K562 (cell line): ENCODE results near the gene SRRT. TPM values are rescaled to one million over a fixed set of nuclear protein-coding genes. Genes with fewer than 3 reads are reported as not detected.

Experiments used
- ARID3A ChIP-seq: IDR thresholded peaks from 2 replicates; pipeline ENCODE4 v1.6.1; 2012; ENCODE audit warnings: low read depth, low read length, improper control_type of control experiment, borderline replicate concordance
- BCL6 ChIP-seq: fragments of 250-450 bp; sonication (Bioruptor Pico); IDR thresholded peaks from 2 replicates; pipeline ENCODE4 v1.4.0; 2020
- BRF2 ChIP-seq: IDR thresholded peaks from 3 replicates; pipeline ENCODE4 v1.6.1; 2011; ENCODE audit warnings: borderline replicate concordance, mild to moderate bottlenecking; ENCODE audit not compliant: insufficient read length, insufficient read depth
- CCNT2 ChIP-seq: IDR thresholded peaks from 2 replicates; pipeline ENCODE4 v1.6.1; 2011; ENCODE audit warnings: borderline replicate concordance, low read depth, mild to moderate bottlenecking, moderate library complexity, mixed read lengths, low read length; ENCODE audit not compliant: insufficient read length; ENCODE audit errors: extremely low read depth
- ELK1 ChIP-seq: sonication (generic); formaldehyde crosslinking; IDR thresholded peaks from 2 replicates; pipeline ENCODE4 v1.8.1; 2022; ENCODE audit warnings: missing genetic modification reagents
- EWSR1 ChIP-seq: fragments of 450-650 bp; IDR thresholded peaks from 2 replicates; pipeline ENCODE4 v1.6.1; 2018; ENCODE audit warnings: borderline replicate concordance, mild to moderate bottlenecking, low read depth, moderate library complexity; ENCODE audit not compliant: partially characterized antibody
- GABPA ChIP-seq: fragments of 200-800 bp; sonication (Bioruptor generic); conservative IDR thresholded peaks from 2 replicates; pipeline ENCODE4 v1.6.1; 2016; ENCODE audit warnings: low read depth, missing genetic modification characterization, missing compliant biosample characterization
- HIVEP1 ChIP-seq: fragments of 250-450 bp; sonication (Bioruptor Pico); IDR thresholded peaks from 2 replicates; pipeline ENCODE4 v1.4.0; 2020; ENCODE audit warnings: mild to moderate bottlenecking
- LCOR ChIP-seq: sonication (generic); formaldehyde crosslinking; IDR thresholded peaks from 2 replicates; pipeline ENCODE4 v1.8.0; 2022; ENCODE audit warnings: mild to moderate bottlenecking, missing genetic modification reagents
- MECOM ChIP-seq: fragments of 250-450 bp; sonication (Bioruptor Pico); IDR thresholded peaks from 2 replicates; pipeline ENCODE4 v1.8.0; 2022; ENCODE audit warnings: inconsistent platforms
- MTF1 ChIP-seq: fragments of 250-450 bp; sonication (Bioruptor Pico); IDR thresholded peaks from 2 replicates; pipeline ENCODE4 v1.9.0; 2021; ENCODE audit warnings: moderate library complexity, mild to moderate bottlenecking, inconsistent platforms, borderline replicate concordance
- NCOR1 ChIP-seq: fragments of 450-650 bp; IDR thresholded peaks from 2 replicates; pipeline ENCODE4 v1.6.1; 2016; ENCODE audit warnings: mild to moderate bottlenecking, moderate library complexity
- OTX1 ChIP-seq: fragments of 450-650 bp; formaldehyde crosslinking; IDR thresholded peaks from 2 replicates; pipeline ENCODE4 v1.4.0; 2022; ENCODE audit warnings: mild to moderate bottlenecking
- POLR2AphosphoS5 ChIP-seq: IDR thresholded peaks from 2 replicates; pipeline ENCODE4 v1.6.1; 2011; ENCODE audit warnings: mild to moderate bottlenecking, low read depth, low read length, moderate library complexity; ENCODE audit not compliant: control insufficient read depth, insufficient read depth
- SMARCC2 ChIP-seq: fragments of 450-650 bp; IDR thresholded peaks from 2 replicates; pipeline ENCODE4 v1.6.1; 2017; ENCODE audit warnings: antibody characterized with exemption, moderate library complexity, mild to moderate bottlenecking, low read depth
- ZBTB8A ChIP-seq: fragments of 450-650 bp; IDR thresholded peaks from 2 replicates; pipeline ENCODE4 v1.6.1; 2018; ENCODE audit warnings: mild to moderate bottlenecking, moderate library complexity; ENCODE audit not compliant: partially characterized antibody
- ZNF695 ChIP-seq: fragments of 450-650 bp; formaldehyde crosslinking; IDR thresholded peaks from 2 replicates; pipeline ENCODE4 v1.4.0; 2020; ENCODE audit warnings: mild to moderate bottlenecking, moderate library complexity
- ZNF707 ChIP-seq: fragments of 250-450 bp; sonication (Bioruptor Pico); conservative IDR thresholded peaks from 2 replicates; pipeline ENCODE4 v1.8.0; 2022; ENCODE audit warnings: inconsistent platforms, mild to moderate bottlenecking, moderate library complexity
- ZNF77 ChIP-seq: fragments of 250-450 bp; sonication (Bioruptor Pico); IDR thresholded peaks from 2 replicates; pipeline ENCODE4 v1.5.0; 2020
- polyA plus RNA-seq, 8 experiments: library from polyadenylated mRNA; depleted of rRNA in 4 of 8; stranded (reverse) in 5 of 8; unstranded in 3 of 8; fragments of >200 nt; fragmentation: Nextera tagmentation in 2 of 8; fragmentation: Illumina TruSeq in 1 of 8; extraction: Ambion mirVana in 2 of 8; extraction: Trizol in 1 of 8; gene quantifications; 2 replicates each; pipeline versions ENCODE4 v1.2.1 to v1.2.3, GENCODE V29; 2011 to 2014; ENCODE audit warnings: inconsistent platforms in 1 of 8, missing spikeins in 1 of 8
- total RNA-seq, 7 experiments: library from RNA; depleted of rRNA in 6 of 7; stranded (reverse); fragments of >200 nt in 6 of 7; fragmentation: Illumina TruSeq in 2 of 7; extraction: Trizol in 2 of 7; gene quantifications; 2 replicates each; pipeline versions ENCODE4 v1.2.1 to v1.2.3, GENCODE V29; 2011 to 2021; ENCODE audit warnings: low replicate concordance in 1 of 7
- TF ChIP-seq, protein P1 (sequence below): sonication (generic); formaldehyde crosslinking; IDR thresholded peaks from 2 replicates; pipeline ENCODE4 v1.8.0; 2022; ENCODE audit warnings: mild to moderate bottlenecking, missing genetic modification reagents

Gene SRRT
- total and polyA plus RNA-seq, 9 of the 15 experiments (the other 6 are each of a cell fraction or from before 2014, with no cell fraction given), result 10.3 to 263 (median 84.4) TPM

DNA sequence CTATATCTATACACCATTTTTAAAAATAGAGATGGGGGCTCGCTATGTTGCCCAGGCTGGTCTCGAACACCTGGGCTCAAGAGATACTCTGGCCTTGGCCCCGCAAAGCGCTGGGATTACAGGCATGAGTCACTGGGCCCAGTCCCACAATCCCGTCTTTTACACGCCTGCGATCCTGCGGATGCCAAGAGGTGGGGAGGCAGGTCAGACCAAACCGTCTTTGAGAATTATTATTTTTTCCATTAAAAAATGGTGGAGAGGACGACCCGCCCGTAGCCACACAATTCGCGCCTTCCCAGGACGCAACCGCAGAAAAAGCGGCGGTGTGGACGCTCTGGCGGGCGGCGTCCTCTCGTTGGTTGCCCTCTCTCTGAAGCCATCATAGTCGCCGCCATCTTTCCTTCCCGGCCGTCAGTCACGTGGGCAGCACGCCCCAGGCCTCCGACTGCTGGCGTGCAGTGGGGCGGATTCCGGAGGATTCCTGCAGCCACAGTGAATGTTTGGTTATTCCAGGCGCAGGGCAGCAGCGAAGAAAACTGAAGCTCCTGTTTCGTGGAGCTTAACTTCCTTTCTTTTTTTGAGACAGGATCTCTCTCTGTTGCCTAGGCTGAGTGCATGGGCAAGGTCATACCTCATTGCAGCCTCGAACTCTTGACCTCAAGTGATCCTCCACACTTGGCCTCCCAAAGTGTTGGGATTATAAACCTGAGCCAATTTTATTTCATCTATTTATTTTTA lies 37.6 kb upstream of the SRRT start (continued):
- no peak for TF ChIP-seq HIVEP1 (CRISPR knock-in tag)
- no peak for TF ChIP-seq BRF2
- TF ChIP-seq SMARCC2, result 0 out of 2 replicates have a peak, but pooled peaks have one; percentile 62
- TF ChIP-seq NCOR1, result peak; percentile 49
- no peak for TF ChIP-seq CCNT2
- peak; percentile 59 for TF ChIP-seq GABPA (tag)
- TF ChIP-seq ZNF77 (CRISPR knock-in tag), result no peak
- TF ChIP-seq ZNF707 (CRISPR knock-in tag), result no peak
- no peak for TF ChIP-seq MTF1 (CRISPR knock-in tag)
- TF ChIP-seq ZBTB8A, result no peak
- TF ChIP-seq ZNF695 (CRISPR knock-in tag), result no peak
- TF ChIP-seq ARID3A, result no peak
- TF ChIP-seq POLR2AphosphoS5, result peak; percentile 32; the same call in 1 of the 2 replicates
- TF ChIP-seq MECOM, result 0 out of 2 replicates have a peak, but pooled peaks have one; percentile 8
- peak; percentile 78 for TF ChIP-seq LCOR (CRISPR knock-in tag)
- TF ChIP-seq ELK1, result no peak
- no peak for TF ChIP-seq BCL6 (CRISPR knock-in tag)
- no peak for TF ChIP-seq EWSR1
- TF ChIP-seq OTX1, result no peak
- TF ChIP-seq, protein P1, sequence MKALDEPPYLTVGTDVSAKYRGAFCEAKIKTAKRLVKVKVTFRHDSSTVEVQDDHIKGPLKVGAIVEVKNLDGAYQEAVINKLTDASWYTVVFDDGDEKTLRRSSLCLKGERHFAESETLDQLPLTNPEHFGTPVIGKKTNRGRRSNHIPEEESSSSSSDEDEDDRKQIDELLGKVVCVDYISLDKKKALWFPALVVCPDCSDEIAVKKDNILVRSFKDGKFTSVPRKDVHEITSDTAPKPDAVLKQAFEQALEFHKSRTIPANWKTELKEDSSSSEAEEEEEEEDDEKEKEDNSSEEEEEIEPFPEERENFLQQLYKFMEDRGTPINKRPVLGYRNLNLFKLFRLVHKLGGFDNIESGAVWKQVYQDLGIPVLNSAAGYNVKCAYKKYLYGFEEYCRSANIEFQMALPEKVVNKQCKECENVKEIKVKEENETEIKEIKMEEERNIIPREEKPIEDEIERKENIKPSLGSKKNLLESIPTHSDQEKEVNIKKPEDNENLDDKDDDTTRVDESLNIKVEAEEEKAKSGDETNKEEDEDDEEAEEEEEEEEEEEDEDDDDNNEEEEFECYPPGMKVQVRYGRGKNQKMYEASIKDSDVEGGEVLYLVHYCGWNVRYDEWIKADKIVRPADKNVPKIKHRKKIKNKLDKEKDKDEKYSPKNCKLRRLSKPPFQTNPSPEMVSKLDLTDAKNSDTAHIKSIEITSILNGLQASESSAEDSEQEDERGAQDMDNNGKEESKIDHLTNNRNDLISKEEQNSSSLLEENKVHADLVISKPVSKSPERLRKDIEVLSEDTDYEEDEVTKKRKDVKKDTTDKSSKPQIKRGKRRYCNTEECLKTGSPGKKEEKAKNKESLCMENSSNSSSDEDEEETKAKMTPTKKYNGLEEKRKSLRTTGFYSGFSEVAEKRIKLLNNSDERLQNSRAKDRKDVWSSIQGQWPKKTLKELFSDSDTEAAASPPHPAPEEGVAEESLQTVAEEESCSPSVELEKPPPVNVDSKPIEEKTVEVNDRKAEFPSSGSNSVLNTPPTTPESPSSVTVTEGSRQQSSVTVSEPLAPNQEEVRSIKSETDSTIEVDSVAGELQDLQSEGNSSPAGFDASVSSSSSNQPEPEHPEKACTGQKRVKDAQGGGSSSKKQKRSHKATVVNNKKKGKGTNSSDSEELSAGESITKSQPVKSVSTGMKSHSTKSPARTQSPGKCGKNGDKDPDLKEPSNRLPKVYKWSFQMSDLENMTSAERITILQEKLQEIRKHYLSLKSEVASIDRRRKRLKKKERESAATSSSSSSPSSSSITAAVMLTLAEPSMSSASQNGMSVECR (CRISPR knock-in tag), result no peak
